GM21723 (cell line): ENCODE data around the gene NUDT21.

Experiments used
- ATAC-seq: cut with Tn5 transposase; IDR thresholded peaks from one replicate; pipeline ENCODE4 v1.9.1; 2021; ENCODE audit warnings: mild to moderate bottlenecking, moderate library complexity; ENCODE audit not compliant: unreplicated experiment

NUDT21 gene

GRCh38 chr16:56462064-56462796, 11.1 kb upstream of the NUDT21 start:
- ATAC-seq: no peak

- ATAC-seq: no peak
Measured at GRCh38 chr16:56460101-56460500, 9.0 kb upstream of the NUDT21 start.

- no peak for ATAC-seq
Measured at GRCh38 chr16:56457927-56458470, 6.9 kb upstream of the NUDT21 start.

GRCh38 chr16:56451753-56452689, 889 bp upstream of the NUDT21 start:
- peak; percentile 42 for ATAC-seq

GRCh38 chr16:56450275-56450985, 702 bp downstream of the NUDT21 start:
- peak; percentile 41 for ATAC-seq

- ATAC-seq: no peak
Measured at GRCh38 chr16:56448005-56448404, 3.1 kb downstream of the NUDT21 start.

GRCh38 chr16:56447286-56447685, 3.8 kb downstream of the NUDT21 start:
- no peak for ATAC-seq

GRCh38 chr16:56438038-56438437, 13.1 kb downstream of the NUDT21 start:
- no peak for ATAC-seq

- ATAC-seq: no peak
Measured at GRCh38 chr16:56436258-56436657, 14.9 kb downstream of the NUDT21 start.

GRCh38 chr16:56428091-56428490, 23.0 kb downstream of the NUDT21 start:
- no peak for ATAC-seq

- no peak for ATAC-seq
Measured at GRCh38 chr16:56426585-56426984, 24.5 kb downstream of the NUDT21 start.

GRCh38 chr16:56425439-56425832, 25.7 kb downstream of the NUDT21 start, which contains the start of gene AMFR:
AMFR (minus strand) TSS chr16:56425545; CDS start chr16:56425327, 218 bp downstream.
- peak; percentile 74 for ATAC-seq

- peak; percentile 35 for ATAC-seq
Measured at GRCh38 chr16:56424791-56425438, 26.2 kb downstream of the NUDT21 start.

GRCh38 chr16:56424404-56424764, 26.7 kb downstream of the NUDT21 start:
- no peak for ATAC-seq

- peak; percentile 21 for ATAC-seq
Measured at GRCh38 chr16:56423584-56424403, 27.3 kb downstream of the NUDT21 start.

GRCh38 chr16:56422896-56423441, 28.2 kb downstream of the NUDT21 start:
- ATAC-seq: no peak

- no peak for ATAC-seq
Measured at GRCh38 chr16:56421976-56422669, 29.0 kb downstream of the NUDT21 start.

GRCh38 chr16:56421313-56421712, 29.8 kb downstream of the NUDT21 start:
- no peak for ATAC-seq

- ATAC-seq: no peak
Measured at GRCh38 chr16:56420613-56421012, 30.5 kb downstream of the NUDT21 start.
